Aorta (tissue), 5 donors: Measurements from ENCODE around the gene AHDC1. TPM values are rescaled to one million over a fixed set of nuclear protein-coding genes. Genes with fewer than 3 reads are reported as not detected.
"Not testable (repeated sequence)": the region's sequence is repeated elsewhere in the genome, so short reads cannot be mapped to it uniquely, and the experiment has no call there.

Source experiments
- ATAC-seq: fragments of 200-7000 bp; cut with Tn5 transposase; one replicate; pipeline ENCODE4 v1.9.1; 2022; ENCODE audit warnings: moderate library complexity; ENCODE audit not compliant: low FRiP score
- DNase-seq, 2 donors: peaks; one replicate each; pipeline ENCODE4 v3.0.0-alpha.2; 2020
- H3K27ac ChIP-seq, 2 donors: one replicate each; pipeline ENCODE4 v1.5.1; 2013; ENCODE audit warnings: low read length in 2 of 2, mild to moderate bottlenecking in 2 of 2, moderate library complexity in 2 of 2, control low read depth in 1 of 2, inconsistent platforms in 1 of 2, low read depth in 1 of 2
- H3K27me3 ChIP-seq, 2 donors: one replicate each; pipeline ENCODE4 v1.6.1; 2013; ENCODE audit warnings: control low read depth in 1 of 2, low read length in 1 of 2, mild to moderate bottlenecking in 1 of 2, moderate library complexity in 1 of 2; ENCODE audit not compliant: insufficient read depth in 2 of 2, control insufficient read depth in 1 of 2
- H3K36me3 ChIP-seq, 2 donors: one replicate each; pipeline ENCODE4 v1.6.1; 2013; ENCODE audit warnings: control low read depth in 1 of 2, low read length in 1 of 2, mild to moderate bottlenecking in 1 of 2; ENCODE audit not compliant: insufficient read depth in 2 of 2, control insufficient read depth in 1 of 2
- H3K4me1 ChIP-seq, 2 donors: one replicate each; pipeline ENCODE4 v1.6.1; 2013; ENCODE audit warnings: low read length in 2 of 2, control low read depth in 1 of 2, mild to moderate bottlenecking in 1 of 2, moderate library complexity in 1 of 2; ENCODE audit not compliant: insufficient read depth in 2 of 2, control insufficient read depth in 1 of 2
- H3K4me3 ChIP-seq, 2 donors: one replicate each; pipeline ENCODE4 v1.5.1; 2013; ENCODE audit warnings: low read length in 2 of 2, control low read depth in 1 of 2, mild to moderate bottlenecking in 1 of 2
- H3K9me3 ChIP-seq: one replicate; pipeline ENCODE4 v1.6.1; 2013; ENCODE audit warnings: mild to moderate bottlenecking, low read length; ENCODE audit not compliant: control insufficient read depth
- WGBS, 2 donors: extraction: QIAGEN DNeasy Blood & Tissue Kit; methylation state at CpG; one replicate each; pipeline ENCODE4 v1.1.7; 2013; 5-methylcytosine and 5-hydroxymethylcytosine counted together
- intact Hi-C, 2 donors: fragments of 100-400 bp; cut with DNase I; formaldehyde crosslinking; loops; one replicate each; pipeline versions ENCODE4 v1.14.2 to v1.15.0; 2022
- polyA plus RNA-seq, 2 donors: library from polyadenylated mRNA; stranded (reverse); fragments of 200-250 nt; gene quantifications; one replicate each; pipeline ENCODE4 v1.2.3, GENCODE V29; 2013
- total RNA-seq, 2 donors: library from RNA; stranded (reverse); fragmentation: NEBNext Ultra II Directional; extraction: Animal tissue kit (Norgen Biotek cat#: 25700); gene quantifications; one replicate each; pipeline ENCODE4 v1.2.1, GENCODE V29; 2021
- donor health status: healthy with polysubstance abuse.
- donor health status: Bipolar disorder and iron deficiency.
- donor health status: DM: no; HTN: no; CAD: no.
- donor health status: DM: no; HTN: no; CAD: no.
- donor health status: DM: yes; HTN: yes; CAD: no.

AHDC1 gene
- total and polyA plus RNA-seq, 4 donors: 7.8 to 89.1 (median 43.7) TPM

GRCh38 chr1:27545271-27545670 is 58.7 kb downstream of the AHDC1 start:
- Histone ChIP-seq H3K36me3 (peaks cover 0 to 2% of the 10 kb centered on the region in 2 donors), H3K27ac (peak overlapping the region in 1 of 2 donors; percentile 83), H3K4me3 (no peak overlapping the region), H3K9me3 (no peaks in the 10 kb centered on the region), H3K4me1 (no peaks in the 10 kb centered on the region), H3K27me3 (no peaks in the 10 kb centered on the region)
- DNase-seq (peak in 1 of 2 donors; percentile 75), ATAC-seq (peak; percentile 76)
- 12% methylated on average over 5 of the region's 5 CpGs for WGBS, 2 donors
- intact Hi-C loops: no loop called here

GRCh38 chr1:27544834-27545233 is 59.1 kb downstream of the AHDC1 start:
- no peaks in the 10 kb centered on the region for H3K9me3 ChIP-seq
- ATAC-seq (peak; percentile 13), DNase-seq (no peak)
- H3K36me3 ChIP-seq: no peaks in the 10 kb centered on the region
- no peaks in the 10 kb centered on the region for H3K27me3 ChIP-seq
- H3K4me1 ChIP-seq: no peaks in the 10 kb centered on the region
- intact Hi-C loops: no loop called here
- peak overlapping the region; percentile 23 to 83 for H3K27ac ChIP-seq
- H3K4me3 ChIP-seq: no peak overlapping the region
- 41 to 45% methylated on average over 7 of the region's 7 CpGs for WGBS, 2 donors

GRCh38 chr1:27543284-27543683 is 60.7 kb downstream of the AHDC1 start:
- no peaks in the 10 kb centered on the region for H3K4me1 ChIP-seq

GRCh38 chr1:27542463-27543273 is 61.3 kb downstream of the AHDC1 start:
- H3K36me3 ChIP-seq: no peaks in the 10 kb centered on the region
- no peaks in the 10 kb centered on the region for H3K27me3 ChIP-seq
- DNase-seq (no peak), ATAC-seq (peak; percentile 39)
- no peaks in the 10 kb centered on the region for H3K9me3 ChIP-seq
- H3K27ac ChIP-seq: peak overlapping the region in 1 of 2 donors; percentile 72
- 22 to 28% methylated on average over 19 of the region's 19 CpGs for WGBS, 2 donors
- no peaks in the 10 kb centered on the region for H3K4me1 ChIP-seq
- no peak overlapping the region for H3K4me3 ChIP-seq
- intact Hi-C loops: no loop called here

More at GRCh38 chr1:27543284-27543683, 60.7 kb downstream of the AHDC1 start:
- intact Hi-C loops: no loop called here
- Histone ChIP-seq H3K4me3 (no peak overlapping the region), H3K27me3 (no peaks in the 10 kb centered on the region), H3K36me3 (no peaks in the 10 kb centered on the region), H3K27ac (peak overlapping the region in 1 of 2 donors; percentile 72), H3K9me3 (no peaks in the 10 kb centered on the region)
- ATAC-seq (no peak), DNase-seq (no peak)
- 71 to 77% methylated on average over 6 of the region's 6 CpGs for WGBS, 2 donors

- intact Hi-C loops: no loop called here
- peak; percentile 71 to 89 for DNase-seq
- no peak for ATAC-seq
- Histone ChIP-seq H3K27me3 (no peaks in the 10 kb centered on the region), H3K4me3 (no peak overlapping the region), H3K4me1 (no peaks in the 10 kb centered on the region), H3K9me3 (no peaks in the 10 kb centered on the region), H3K27ac (peak overlapping the region in 1 of 2 donors; percentile 27), H3K36me3 (no peaks in the 10 kb centered on the region)
- 35 to 38% methylated on average over 9 of the region's 9 CpGs for WGBS, 2 donors
Observed at GRCh38 chr1:27539901-27540861, 63.8 kb downstream of the AHDC1 start.

GRCh38 chr1:27538793-27539192 is 65.2 kb downstream of the AHDC1 start:
- no peak overlapping the region for H3K4me3 ChIP-seq
- WGBS, 2 donors: 57 to 60% methylated on average over 3 of the region's 3 CpGs
- ATAC-seq: no peak
- no peaks in the 10 kb centered on the region for H3K36me3 ChIP-seq
- H3K9me3 ChIP-seq: no peaks in the 10 kb centered on the region
- DNase-seq: peak in 1 of 2 donors; percentile 51
- no peak overlapping the region for H3K27ac ChIP-seq
- intact Hi-C loops: no loop called here
- H3K27me3 ChIP-seq: no peaks in the 10 kb centered on the region
- no peaks in the 10 kb centered on the region for H3K4me1 ChIP-seq

GRCh38 chr1:27538305-27538676 is 65.7 kb downstream of the AHDC1 start:
- H3K27me3 ChIP-seq, intact Hi-C loops, H3K27ac ChIP-seq, DNase-seq, ATAC-seq, H3K4me3 ChIP-seq, H3K9me3 ChIP-seq, H3K36me3 ChIP-seq, H3K4me1 ChIP-seq: not testable (repeated sequence)
- 92 to 98% methylated on average over 4 of the region's 4 CpGs for WGBS, 2 donors

- peak; percentile 87 for ATAC-seq
- Histone ChIP-seq H3K4me1 (no peaks in the 10 kb centered on the region), H3K9me3 (no peaks in the 10 kb centered on the region), H3K27me3 (no peaks in the 10 kb centered on the region), H3K36me3 (no peaks in the 10 kb centered on the region), H3K27ac (no peak overlapping the region), H3K4me3 (no peak overlapping the region)
- 5 to 8% methylated on average over 11 of the region's 11 CpGs for WGBS, 2 donors
- peak in 1 of 2 donors; percentile 82 for DNase-seq
- intact Hi-C loops: no loop called here
Observed at GRCh38 chr1:27536767-27537166, 67.2 kb downstream of the AHDC1 start.
